Testis (tissue), 3 donors: ENCODE measurements around the gene KCNH4. TPM values are rescaled to one million over a fixed set of nuclear protein-coding genes. Genes with fewer than 3 reads are reported as not detected.

Source experiments
- DNase-seq: peaks from one replicate; pipeline ENCODE4 v3.0.0-alpha.2; 2019
- H3K27ac ChIP-seq, 2 donors: fragments of 200-600 bp; sonication (generic); one replicate each; pipeline ENCODE4 v1.5.1; 2019
- H3K27me3 ChIP-seq: fragments of 200-600 bp; sonication (generic); one replicate; pipeline ENCODE4 v1.5.1; 2019
- H3K36me3 ChIP-seq: fragments of 200-600 bp; sonication (generic); one replicate; pipeline ENCODE4 v1.5.1; 2017; ENCODE audit warnings: low read depth; ENCODE audit errors: missing control alignments
- H3K4me1 ChIP-seq: fragments of 200-600 bp; sonication (generic); one replicate; pipeline ENCODE4 v1.5.1; 2019
- H3K4me3 ChIP-seq, 2 donors: fragments of 200-600 bp; sonication (generic); one replicate each; pipeline ENCODE4 v1.5.1; 2017 to 2019
- H3K9me3 ChIP-seq: fragments of 200-600 bp; sonication (generic); one replicate; pipeline ENCODE4 v1.5.1; 2017
- POLR2A ChIP-seq: fragments of 450-650 bp; IDR thresholded peaks from one replicate; pipeline ENCODE4 v1.6.1; 2017; ENCODE audit warnings: antibody characterized with exemption, mild to moderate bottlenecking, moderate library complexity
- whole genome bisulfite sequencing, 2 donors: methylation state at CpG; one replicate each; pipeline ENCODE4 v1.1.5; 2018; 5-methylcytosine and 5-hydroxymethylcytosine counted together
- intact Hi-C: fragments of 100-400 bp; cut with DNase I; formaldehyde crosslinking; loops from one replicate; pipeline ENCODE4 v1.15.1; 2023; ENCODE audit warnings: low total_unique reads
- polyA plus RNA-seq: library from polyadenylated mRNA; stranded (reverse); fragments of 350-450 nt; fragmentation: Illumina TruSeq; extraction: RNeasy Lipid Tissue Mini Kit (QIAGEN cat#74804); gene quantifications from one replicate; pipeline ENCODE4 v1.2.3, GENCODE V29; 2014; ENCODE audit warnings: low read depth, low replicate concordance; ENCODE audit not compliant: insufficient read depth
- total RNA-seq, 2 donors: library from RNA; depleted of rRNA; stranded (reverse); fragments of >200 nt; gene quantifications; one replicate each; pipeline ENCODE4 v1.2.3, GENCODE V29; 2016
- TF ChIP-seq, protein P1 (sequence below), 3 experiments: fragments of 450-650 bp in 2 of 3; fragments of 200-600 bp in 1 of 3; sonication (generic) in 1 of 3; IDR thresholded peaks; one replicate each; pipeline ENCODE4 v1.5.1; 2016 to 2019; ENCODE audit warnings: antibody characterized with exemption in 3 of 3, mild to moderate bottlenecking in 2 of 3, moderate library complexity in 1 of 3

The KCNH4 gene
- total and polyA plus RNA-seq, 3 donors from 2014 or later: 0.24 to 0.56 (median 0.42) TPM

DNA sequence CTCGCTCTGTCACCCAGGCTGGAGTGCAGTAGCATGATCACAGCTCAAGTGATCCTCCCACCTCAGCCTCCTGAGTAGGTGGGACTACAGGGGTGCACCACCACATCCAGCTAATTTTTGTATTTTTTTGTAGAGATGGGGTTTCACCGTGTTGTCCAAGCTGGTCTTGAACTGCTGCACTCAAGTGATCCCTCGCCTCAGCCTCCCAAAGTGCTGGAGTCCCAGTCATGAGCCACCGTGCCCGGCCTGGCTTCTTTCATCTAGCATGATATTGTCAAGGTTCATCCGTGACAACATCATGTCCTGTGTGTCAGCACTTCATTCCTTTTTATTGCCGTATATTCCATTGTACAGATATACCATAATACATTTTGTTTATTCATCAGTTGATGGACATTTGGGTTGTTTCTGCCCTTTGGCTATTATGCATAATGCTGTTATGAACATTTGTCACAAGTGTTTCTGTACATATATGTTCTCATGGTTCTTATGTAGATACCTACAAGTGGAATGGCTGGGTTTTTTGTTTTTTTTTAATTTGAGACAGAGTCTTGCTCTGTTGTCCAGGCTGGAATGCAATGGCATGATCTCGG is 16.7 kb upstream of the KCNH4 start:
- 90 to 97% methylated on average over 8 of the region's 8 CpGs for WGBS, 2 donors
- intact Hi-C loops: no loop called here
- H3K4me3 ChIP-seq: no peak overlapping the region

DNA sequence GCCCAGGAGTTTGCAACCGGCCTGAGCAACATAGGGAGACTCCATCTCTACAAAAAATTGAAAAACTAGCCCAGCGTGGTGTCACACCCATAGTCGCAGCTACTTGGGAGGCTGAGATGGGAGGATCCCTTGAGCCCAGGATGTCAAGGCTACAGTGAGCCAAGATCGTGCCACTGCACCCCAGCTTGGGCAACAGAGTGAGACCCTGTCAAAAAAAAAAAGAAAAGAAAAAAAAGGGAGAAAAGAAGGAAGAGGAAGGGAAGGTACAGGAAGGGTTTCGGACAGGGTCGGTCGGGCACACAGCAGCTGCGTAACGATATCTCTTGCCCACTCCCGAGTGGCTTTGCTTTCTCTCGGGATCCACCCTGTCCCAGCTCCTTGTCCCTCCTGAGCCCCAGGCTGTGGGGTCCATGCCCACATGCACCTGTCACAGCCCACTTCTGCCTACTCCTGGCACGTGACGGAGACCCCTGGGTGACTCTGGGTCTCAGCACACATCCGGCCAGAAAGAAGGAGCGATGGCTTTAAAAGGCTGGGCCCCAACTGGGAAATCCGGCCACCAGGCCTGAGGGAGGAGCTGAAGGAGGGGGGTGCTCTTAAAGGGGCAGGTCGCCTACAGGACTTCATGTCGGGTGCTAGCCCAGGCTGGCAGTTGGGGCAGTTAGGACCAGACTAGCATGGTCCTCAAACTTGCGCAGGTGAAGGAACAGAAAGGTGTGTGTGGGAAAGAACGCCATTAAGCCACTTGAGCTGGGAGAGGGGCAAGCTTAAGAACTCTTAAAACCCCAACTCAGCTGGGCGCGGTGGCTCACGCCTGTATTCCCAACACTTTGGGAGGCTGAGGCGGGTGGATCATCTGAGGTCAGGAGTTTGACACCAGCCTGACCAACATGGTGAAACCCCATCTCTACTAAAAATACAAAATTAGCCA is 13.3 kb upstream of the KCNH4 start, which contains the start of gene GHDC:
Gene GHDC, minus strand, starts transcription at position 526 of the 931 bp plus-strand sequence. CDS start 913 bp downstream, outside the sequence.
- TF ChIP-seq, protein P1, sequence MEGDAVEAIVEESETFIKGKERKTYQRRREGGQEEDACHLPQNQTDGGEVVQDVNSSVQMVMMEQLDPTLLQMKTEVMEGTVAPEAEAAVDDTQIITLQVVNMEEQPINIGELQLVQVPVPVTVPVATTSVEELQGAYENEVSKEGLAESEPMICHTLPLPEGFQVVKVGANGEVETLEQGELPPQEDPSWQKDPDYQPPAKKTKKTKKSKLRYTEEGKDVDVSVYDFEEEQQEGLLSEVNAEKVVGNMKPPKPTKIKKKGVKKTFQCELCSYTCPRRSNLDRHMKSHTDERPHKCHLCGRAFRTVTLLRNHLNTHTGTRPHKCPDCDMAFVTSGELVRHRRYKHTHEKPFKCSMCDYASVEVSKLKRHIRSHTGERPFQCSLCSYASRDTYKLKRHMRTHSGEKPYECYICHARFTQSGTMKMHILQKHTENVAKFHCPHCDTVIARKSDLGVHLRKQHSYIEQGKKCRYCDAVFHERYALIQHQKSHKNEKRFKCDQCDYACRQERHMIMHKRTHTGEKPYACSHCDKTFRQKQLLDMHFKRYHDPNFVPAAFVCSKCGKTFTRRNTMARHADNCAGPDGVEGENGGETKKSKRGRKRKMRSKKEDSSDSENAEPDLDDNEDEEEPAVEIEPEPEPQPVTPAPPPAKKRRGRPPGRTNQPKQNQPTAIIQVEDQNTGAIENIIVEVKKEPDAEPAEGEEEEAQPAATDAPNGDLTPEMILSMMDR (IDR thresholded peaks at IDR 0.05): peak in 2 of 3 experiments; percentile 20 to 29
- TF ChIP-seq POLR2A: no peak
- peak; percentile 95 for DNase-seq
- Histone ChIP-seq H3K27me3 (no peaks in the 10 kb centered on the region), H3K4me1 (peaks cover 11% of the 10 kb centered on the region), H3K4me3 (peak within 1 kb of the TSS; percentile 52 to 67), H3K27ac (peak within 1 kb of the TSS; percentile 3 to 63), H3K36me3 (no peaks in the 10 kb centered on the region), H3K9me3 (no peaks in the 10 kb centered on the region)
- 39 to 40% methylated on average over 22 to 24 of the region's 24 CpGs for WGBS, 2 donors
- intact Hi-C loops: no loop called here

More for the DNA sequence above, 16.7 kb upstream of the KCNH4 start:
- H3K27ac ChIP-seq: no peak overlapping the region
- H3K9me3 ChIP-seq: no peaks in the 10 kb centered on the region
- no peak for DNase-seq
- no peaks in the 10 kb centered on the region for H3K36me3 ChIP-seq
- H3K4me1 ChIP-seq: peaks cover 25% of the 10 kb centered on the region
- H3K27me3 ChIP-seq: no peaks in the 10 kb centered on the region
- no peak for TF ChIP-seq POLR2A
- TF ChIP-seq, protein P1 (IDR thresholded peaks at IDR 0.05): no peak

DNA sequence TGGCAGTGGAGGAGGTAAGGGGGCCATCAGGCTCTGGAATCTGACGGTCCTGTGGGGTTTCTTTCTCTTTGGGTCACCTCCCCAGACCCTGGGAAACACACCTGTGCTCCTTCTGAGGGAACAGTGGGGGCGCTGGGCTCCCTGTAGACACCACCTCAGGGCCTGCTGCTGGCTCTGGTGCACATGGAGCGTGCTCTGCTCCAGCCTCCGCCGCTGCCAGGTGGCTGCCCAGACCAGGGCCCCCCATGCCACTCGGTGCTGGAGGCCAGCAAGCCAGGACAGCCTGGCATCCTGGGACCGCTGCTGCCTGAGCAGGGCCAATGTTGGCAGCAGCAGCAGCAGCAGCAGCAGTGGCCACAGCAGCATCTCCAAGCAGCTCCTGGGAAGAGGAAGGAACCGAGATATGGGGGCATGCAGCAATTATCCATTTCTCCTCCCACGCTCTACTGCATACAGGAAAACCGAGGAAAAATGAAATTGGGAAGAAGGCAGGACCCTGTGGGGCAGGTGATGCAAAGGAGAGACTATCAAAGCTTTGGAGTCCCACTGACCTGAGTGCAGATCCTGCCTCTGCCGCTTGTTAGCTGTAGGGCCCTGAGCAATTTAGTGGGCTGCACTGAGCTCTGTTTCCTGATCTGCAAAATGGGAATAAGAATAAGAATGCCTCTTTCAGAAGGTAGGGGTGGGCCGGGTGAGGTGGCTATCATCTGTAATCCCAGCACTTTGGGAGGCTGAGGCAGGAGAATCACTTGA is 12.4 kb upstream of the KCNH4 start:
- 68 to 75% methylated on average over 6 to 12 of the region's 12 CpGs for WGBS, 2 donors
- H3K27me3 ChIP-seq: no peaks in the 10 kb centered on the region
- H3K36me3 ChIP-seq: no peaks in the 10 kb centered on the region
- H3K4me3 ChIP-seq: peak overlapping the region; percentile 52 to 67
- peaks cover 8% of the 10 kb centered on the region for H3K4me1 ChIP-seq
- TF ChIP-seq, protein P1 (IDR thresholded peaks at IDR 0.05): no peak
- no peak for TF ChIP-seq POLR2A
- no peak for DNase-seq
- H3K9me3 ChIP-seq: no peaks in the 10 kb centered on the region
- H3K27ac ChIP-seq: no peak overlapping the region
- intact Hi-C loops: no loop called here

DNA sequence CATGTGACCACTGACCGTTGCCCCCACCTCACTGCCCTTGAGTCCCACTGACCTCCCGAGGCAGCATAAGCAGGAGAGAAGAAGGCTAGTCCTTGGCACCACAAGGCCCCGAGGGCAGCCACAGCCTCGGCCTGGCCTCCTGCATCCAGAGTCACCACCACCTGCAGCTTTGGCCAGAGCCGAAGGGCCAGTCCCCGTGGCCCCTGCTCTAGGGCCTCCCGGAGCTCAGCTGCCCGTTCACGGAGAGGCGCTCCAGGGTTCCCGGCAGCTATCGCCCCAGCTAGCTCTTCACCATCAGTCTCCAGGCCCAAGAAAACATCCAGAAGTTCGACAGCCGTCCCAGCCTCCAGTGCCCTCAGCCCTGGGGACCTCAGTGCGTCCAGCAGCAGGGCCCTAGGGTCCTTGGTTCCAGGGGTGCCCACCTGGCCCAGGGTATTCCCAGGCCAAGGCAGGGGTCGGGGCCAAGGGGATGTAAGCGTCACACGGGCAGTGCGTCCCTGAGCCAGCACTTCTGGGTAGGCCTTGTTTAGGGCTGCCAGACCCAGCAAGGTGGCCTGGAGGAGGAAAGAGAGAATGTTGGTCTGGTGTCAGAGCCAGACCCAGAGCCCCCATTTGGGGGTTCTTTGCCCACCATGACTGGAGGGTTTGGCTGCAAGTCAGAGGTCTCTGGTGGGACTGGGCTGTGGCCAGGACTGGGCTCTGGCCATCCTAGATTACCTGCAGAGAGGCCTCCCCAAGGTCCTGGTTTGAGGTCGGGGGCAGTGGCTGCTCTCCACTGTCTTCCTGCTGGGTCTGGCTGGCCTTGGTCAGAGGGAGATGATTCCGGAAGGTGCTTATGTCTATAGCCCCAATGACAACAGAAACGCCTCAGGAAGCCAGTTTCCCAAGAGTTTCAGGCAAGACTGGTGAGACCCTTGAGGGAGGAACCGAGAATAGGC is 11.5 kb upstream of the KCNH4 start:
- Histone ChIP-seq H3K4me1 (peaks cover 8% of the 10 kb centered on the region), H3K4me3 (no peak overlapping the region), H3K27me3 (no peaks in the 10 kb centered on the region), H3K9me3 (no peaks in the 10 kb centered on the region), H3K36me3 (no peaks in the 10 kb centered on the region), H3K27ac (no peak overlapping the region)
- DNase-seq: no peak
- intact Hi-C loops: no loop called here
- 89% methylated on average over 18 to 19 of the region's 23 CpGs for WGBS, 2 donors
- TF ChIP-seq, protein P1 (IDR thresholded peaks at IDR 0.05): no peak
- TF ChIP-seq POLR2A: no peak
